ENCODE results near the gene VPREB3. TPM values are rescaled to one million over a fixed set of nuclear protein-coding genes. Genes with fewer than 3 reads are reported as not detected.

Gene VPREB3
- total RNA-seq, 2 experiments from 2014 or later = not detected

DNA sequence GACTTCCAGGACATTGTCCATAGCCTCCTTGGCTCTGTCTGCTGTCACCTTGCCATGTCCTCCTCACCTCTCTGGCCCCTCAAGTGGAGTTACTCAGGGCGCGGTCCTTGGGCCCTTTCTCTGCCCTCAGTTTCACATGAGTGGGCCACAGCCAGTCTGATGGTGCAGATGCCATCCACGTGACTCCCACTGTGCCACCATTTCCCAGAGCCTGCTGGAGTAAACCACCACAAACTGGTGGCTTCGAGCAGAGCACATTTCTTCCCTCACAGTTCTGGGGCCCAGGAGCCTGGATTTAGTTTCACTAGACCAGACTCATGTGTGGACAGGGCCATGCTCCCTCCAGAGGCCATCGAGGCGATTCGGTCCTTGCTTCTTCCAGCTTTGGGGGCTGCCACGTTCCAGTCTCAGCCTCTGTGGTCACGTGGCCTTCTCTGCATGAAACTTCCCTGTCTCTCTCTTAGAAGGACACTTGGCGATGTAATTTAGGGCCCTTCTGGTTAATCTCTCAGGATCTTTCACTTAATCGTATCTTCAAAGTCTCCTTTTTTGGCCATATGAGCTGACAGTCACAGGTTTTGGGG lies 47.1 kb upstream of the VPREB3 start:
- Mint-ChIP-seq H3K27me3 (no peaks in the 10 kb centered on the region), H3K27ac (no peak overlapping the region), H3K36me3 (ENCODE audit: low read depth) (peaks cover 85% of the 10 kb centered on the region), H3K9me3 (no peaks in the 10 kb centered on the region), H3K4me3 (no peak overlapping the region), H3K4me1 (ENCODE audit: low read depth) (no peaks in the 10 kb centered on the region)
- ATAC-seq (ENCODE audit: poor library complexity) (no peak), DNase-seq (no peak)
- no peak overlapping the region for H3K4me3 ChIP-seq (ENCODE audit: low read length)
- no peaks in the 10 kb centered on the region for H3K4me1 ChIP-seq (ENCODE audit: insufficient read depth, low read length)
- ChIA-PET POLR2A (interaction anchor here (1.1 to 1.2 kb wide), 2 partner anchors 10 to 26 kb away, joined by 3 read pairs; no protein-coding TSS in a partner anchor), CTCF (no interaction called here)
- no peaks in the 10 kb centered on the region for H3K27me3 ChIP-seq (ENCODE audit: control insufficient read depth in 1 of 2, insufficient read depth in 2 of 2, low read length in 2 of 2)
- TF ChIP-seq, protein P1, sequence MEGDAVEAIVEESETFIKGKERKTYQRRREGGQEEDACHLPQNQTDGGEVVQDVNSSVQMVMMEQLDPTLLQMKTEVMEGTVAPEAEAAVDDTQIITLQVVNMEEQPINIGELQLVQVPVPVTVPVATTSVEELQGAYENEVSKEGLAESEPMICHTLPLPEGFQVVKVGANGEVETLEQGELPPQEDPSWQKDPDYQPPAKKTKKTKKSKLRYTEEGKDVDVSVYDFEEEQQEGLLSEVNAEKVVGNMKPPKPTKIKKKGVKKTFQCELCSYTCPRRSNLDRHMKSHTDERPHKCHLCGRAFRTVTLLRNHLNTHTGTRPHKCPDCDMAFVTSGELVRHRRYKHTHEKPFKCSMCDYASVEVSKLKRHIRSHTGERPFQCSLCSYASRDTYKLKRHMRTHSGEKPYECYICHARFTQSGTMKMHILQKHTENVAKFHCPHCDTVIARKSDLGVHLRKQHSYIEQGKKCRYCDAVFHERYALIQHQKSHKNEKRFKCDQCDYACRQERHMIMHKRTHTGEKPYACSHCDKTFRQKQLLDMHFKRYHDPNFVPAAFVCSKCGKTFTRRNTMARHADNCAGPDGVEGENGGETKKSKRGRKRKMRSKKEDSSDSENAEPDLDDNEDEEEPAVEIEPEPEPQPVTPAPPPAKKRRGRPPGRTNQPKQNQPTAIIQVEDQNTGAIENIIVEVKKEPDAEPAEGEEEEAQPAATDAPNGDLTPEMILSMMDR (IDR thresholded peaks at IDR 0.05) = no peak
- H3K27ac ChIP-seq (ENCODE audit: low read depth in 1 of 2, low read length in 2 of 2) = no peak overlapping the region
- H3K36me3 ChIP-seq (ENCODE audit: insufficient read depth, low read length) = peaks cover 73% of the 10 kb centered on the region
- intact Hi-C loops (cut with DNase I, micrococcal nuclease) = no loop called here
- H3K9me3 ChIP-seq (ENCODE audit: control insufficient read depth in 1 of 2, insufficient read depth in 1 of 2, low read length in 2 of 2) = no peaks in the 10 kb centered on the region

DNA sequence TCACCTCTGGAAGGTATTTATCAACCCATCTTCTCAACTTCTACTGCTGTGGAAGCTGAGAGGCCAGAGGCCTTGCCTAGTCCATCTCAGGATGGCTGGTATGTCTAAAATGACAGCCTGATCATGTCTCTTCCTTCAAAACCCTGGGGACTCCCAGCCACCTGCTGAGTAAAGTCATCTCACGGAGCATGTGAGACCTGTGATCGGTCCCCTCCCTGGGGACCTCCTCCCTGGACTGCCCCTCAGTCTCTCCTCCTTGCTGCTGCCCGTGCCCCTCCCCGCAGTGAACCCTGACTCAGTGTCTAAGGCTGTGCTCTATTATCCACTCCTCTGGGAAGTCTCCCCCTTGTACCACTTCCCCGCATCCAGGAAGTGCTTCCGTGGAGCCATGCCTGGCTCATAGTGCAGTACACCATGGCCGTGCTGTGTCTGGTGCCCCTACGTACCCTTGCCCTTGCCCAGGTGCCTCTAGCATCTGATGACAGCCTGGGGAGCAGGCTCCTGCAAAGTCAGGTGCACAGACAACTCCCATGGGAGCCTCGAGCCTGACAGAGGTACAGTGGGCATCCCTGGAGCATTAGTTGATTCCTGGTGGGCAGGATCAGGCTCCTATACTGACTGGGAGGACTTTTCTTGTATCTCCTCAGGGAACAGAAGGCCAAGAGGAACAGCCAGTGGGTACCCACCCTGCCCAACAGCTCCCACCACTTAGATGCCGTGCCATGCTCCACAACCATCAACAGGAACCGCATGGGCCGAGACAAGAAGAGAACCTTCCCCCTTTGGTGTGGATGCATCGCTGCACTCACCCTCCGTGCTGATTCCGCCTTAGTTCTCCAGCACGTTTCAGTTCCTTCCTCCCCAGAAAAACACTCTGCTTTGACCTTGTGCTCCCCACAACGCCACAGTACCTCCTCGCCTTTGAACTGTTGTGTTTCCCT lies 46.3 kb upstream of the VPREB3 start:
- Mint-ChIP-seq H3K4me1 (ENCODE audit: low read depth) (no peaks in the 10 kb centered on the region), H3K4me3 (no peak overlapping the region), H3K27me3 (no peaks in the 10 kb centered on the region), H3K36me3 (ENCODE audit: low read depth) (peaks cover 82% of the 10 kb centered on the region), H3K27ac (no peak overlapping the region), H3K9me3 (no peaks in the 10 kb centered on the region)
- POLR2A ChIA-PET = no interaction called here
- peaks cover 70% of the 10 kb centered on the region for H3K36me3 ChIP-seq (ENCODE audit: insufficient read depth, low read length)
- H3K4me1 ChIP-seq (ENCODE audit: insufficient read depth, low read length) = no peaks in the 10 kb centered on the region
- TF ChIP-seq, protein P1 (IDR thresholded peaks at IDR 0.05) = no peak
- H3K27me3 ChIP-seq (ENCODE audit: control insufficient read depth in 1 of 2, insufficient read depth in 2 of 2, low read length in 2 of 2) = no peaks in the 10 kb centered on the region
- no peak overlapping the region for H3K4me3 ChIP-seq (ENCODE audit: low read length)
- H3K27ac ChIP-seq (ENCODE audit: low read depth in 1 of 2, low read length in 2 of 2) = no peak overlapping the region
- CTCF ChIA-PET = no interaction called here
- intact Hi-C loops (cut with DNase I, micrococcal nuclease) = no loop called here
- ATAC-seq (ENCODE audit: poor library complexity) (no peak), DNase-seq (peak in 1 of 14 experiments; percentile 5)
- H3K9me3 ChIP-seq (ENCODE audit: control insufficient read depth in 1 of 2, insufficient read depth in 1 of 2, low read length in 2 of 2) = no peaks in the 10 kb centered on the region

DNA sequence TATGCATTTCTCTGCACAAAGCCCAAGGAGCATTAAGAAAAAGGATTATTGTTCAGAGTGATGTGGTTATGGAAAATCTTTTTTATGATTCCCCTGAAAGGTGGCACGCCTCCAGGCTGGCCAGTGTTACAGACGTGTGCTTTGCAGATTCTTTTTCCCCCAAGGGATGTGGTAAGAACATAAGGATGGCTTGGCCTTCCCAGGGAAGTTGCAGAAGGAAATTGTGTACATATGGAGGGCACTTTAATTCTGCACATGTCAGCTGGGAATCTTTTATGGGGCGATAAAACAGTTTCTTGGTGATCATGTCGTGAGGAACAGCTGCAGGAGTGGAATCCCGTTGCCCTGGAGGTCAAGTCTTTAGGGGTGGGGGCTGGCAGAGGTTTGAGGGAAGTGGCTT lies 42.2 kb upstream of the VPREB3 start:
- TF ChIP-seq, protein P1 (IDR thresholded peaks at IDR 0.05) = no peak
- no peak for DNase-seq
- no peak overlapping the region for H3K27ac Mint-ChIP-seq
- H3K27ac ChIP-seq (ENCODE audit: low read depth in 1 of 2, low read length in 2 of 2) = no peak overlapping the region
- H3K4me3 Mint-ChIP-seq = no peak overlapping the region
- peaks cover 66% of the 10 kb centered on the region for H3K36me3 ChIP-seq (ENCODE audit: insufficient read depth, low read length)
- H3K9me3 ChIP-seq (ENCODE audit: control insufficient read depth in 1 of 2, insufficient read depth in 1 of 2, low read length in 2 of 2) = no peaks in the 10 kb centered on the region
- no peak overlapping the region for H3K4me3 ChIP-seq (ENCODE audit: low read length)
- H3K27me3 ChIP-seq (ENCODE audit: control insufficient read depth in 1 of 2, insufficient read depth in 2 of 2, low read length in 2 of 2) = no peaks in the 10 kb centered on the region
- peaks cover 12% of the 10 kb centered on the region for H3K4me1 Mint-ChIP-seq (ENCODE audit: low read depth)
- H3K9me3 Mint-ChIP-seq = no peaks in the 10 kb centered on the region
- H3K4me1 ChIP-seq (ENCODE audit: insufficient read depth, low read length) = peaks cover 8% of the 10 kb centered on the region
- ChIA-PET POLR2A (no interaction called here), CTCF (no interaction called here)
- intact Hi-C loops (cut with DNase I, micrococcal nuclease) = no loop called here
- peaks cover 76% of the 10 kb centered on the region for H3K36me3 Mint-ChIP-seq (ENCODE audit: low read depth)
- ATAC-seq (ENCODE audit: poor library complexity) = no peak
- H3K27me3 Mint-ChIP-seq = no peaks in the 10 kb centered on the region
